K562 (cell line): ENCODE data around the gene CMIP. TPM values are rescaled to one million over a fixed set of nuclear protein-coding genes. Genes with fewer than 3 reads are reported as not detected.
A peak's percentile ranks its signal among the peaks of the same experiment; 100 is the strongest.

Experiments
- CCAR2 ChIP-seq: fragments of 200-400 bp; formaldehyde crosslinking; IDR thresholded peaks from 2 replicates; pipeline ENCODE4 v1.6.1; 2017; ENCODE audit warnings: mild to moderate bottlenecking, low read depth, low read length
- ETS2 ChIP-seq: IDR thresholded peaks from 2 replicates; pipeline ENCODE4 v1.6.1; 2016; ENCODE audit warnings: borderline replicate concordance, missing genetic modification characterization, mild to moderate bottlenecking, moderate library complexity, missing compliant biosample characterization; ENCODE audit not compliant: poor library complexity, severe bottlenecking
- EWSR1 ChIP-seq: fragments of 450-650 bp; IDR thresholded peaks from 2 replicates; pipeline ENCODE4 v1.6.1; 2018; ENCODE audit warnings: borderline replicate concordance, mild to moderate bottlenecking, low read depth, moderate library complexity; ENCODE audit not compliant: partially characterized antibody
- FOXA1 ChIP-seq: fragments of 450-650 bp; IDR thresholded peaks from 2 replicates; pipeline ENCODE4 v1.6.1; 2016; ENCODE audit warnings: mild to moderate bottlenecking, borderline replicate concordance
- IRF2 ChIP-seq: sonication (generic); formaldehyde crosslinking; IDR thresholded peaks from 2 replicates; pipeline ENCODE4 v1.8.1; 2022; ENCODE audit warnings: mild to moderate bottlenecking, missing genetic modification reagents
- NFRKB ChIP-seq: fragments of 450-650 bp; IDR thresholded peaks from 2 replicates; pipeline ENCODE4 v1.6.1; 2016; ENCODE audit warnings: low read depth
- OTX1 ChIP-seq: fragments of 450-650 bp; formaldehyde crosslinking; IDR thresholded peaks from 2 replicates; pipeline ENCODE4 v1.4.0; 2022; ENCODE audit warnings: mild to moderate bottlenecking
- SRSF3 ChIP-seq: fragments of 200-400 bp; formaldehyde crosslinking; IDR thresholded peaks from 2 replicates; pipeline ENCODE4 v1.6.1; 2016; ENCODE audit warnings: mild to moderate bottlenecking, low read length, moderate library complexity; ENCODE audit not compliant: insufficient read depth
- TCF7L2 ChIP-seq: fragments of 150-350 bp; IDR thresholded peaks from 2 replicates; pipeline ENCODE4 v1.6.1; 2016; ENCODE audit warnings: low read depth, mild to moderate bottlenecking, low read length, moderate library complexity
- TRIM28 ChIP-seq: fragments of 450-650 bp; IDR thresholded peaks from 2 replicates; pipeline ENCODE4 v1.6.1; 2017
- ZNF143 ChIP-seq: sonication (generic); formaldehyde crosslinking; IDR thresholded peaks from 2 replicates; pipeline ENCODE4 v1.9.0; 2022; ENCODE audit warnings: mild to moderate bottlenecking, missing genetic modification reagents
- ZNF197 ChIP-seq: fragments of 200-800 bp; sonication (Bioruptor generic); IDR thresholded peaks from 2 replicates; pipeline ENCODE4 v1.6.1; 2016; ENCODE audit warnings: low read depth, missing genetic modification characterization, missing compliant biosample characterization
- polyA plus RNA-seq, 8 experiments: library from polyadenylated mRNA; depleted of rRNA in 4 of 8; stranded (reverse) in 5 of 8; unstranded in 3 of 8; fragments of >200 nt; fragmentation: Nextera tagmentation in 2 of 8; fragmentation: Illumina TruSeq in 1 of 8; extraction: Ambion mirVana in 2 of 8; extraction: Trizol in 1 of 8; gene quantifications; 2 replicates each; pipeline versions ENCODE4 v1.2.1 to v1.2.3, GENCODE V29; 2011 to 2014; ENCODE audit warnings: inconsistent platforms in 1 of 8, missing spikeins in 1 of 8
- total RNA-seq, 7 experiments: library from RNA; depleted of rRNA in 6 of 7; stranded (reverse); fragments of >200 nt in 6 of 7; fragmentation: Illumina TruSeq in 2 of 7; extraction: Trizol in 2 of 7; gene quantifications; 2 replicates each; pipeline versions ENCODE4 v1.2.1 to v1.2.3, GENCODE V29; 2011 to 2021; ENCODE audit warnings: low replicate concordance in 1 of 7
- TF ChIP-seq, protein P1 (sequence below), 2 experiments: fragments of 450-650 bp; IDR thresholded peaks; 2 replicates each; pipeline ENCODE4 v1.6.1; 2018; ENCODE audit warnings: mild to moderate bottlenecking in 2 of 2, low read depth in 1 of 2; ENCODE audit not compliant: partially characterized antibody in 2 of 2
- TF ChIP-seq, protein P2 (sequence below), 2 experiments: fragments of 450-650 bp; IDR thresholded peaks; 2 replicates each; pipeline ENCODE4 v1.6.1; 2016
- TF ChIP-seq, protein P3 (sequence below): fragments of 450-650 bp; formaldehyde crosslinking; IDR thresholded peaks from 2 replicates; pipeline ENCODE4 v1.4.0; 2022; ENCODE audit warnings: missing genetic modification characterization
- TF ChIP-seq, protein P4 (sequence below): fragments of 450-650 bp; formaldehyde crosslinking; IDR thresholded peaks from 2 replicates; pipeline ENCODE4 v1.4.0; 2020; ENCODE audit warnings: mild to moderate bottlenecking, mixed read lengths

CMIP gene
- total and polyA plus RNA-seq, 9 of the 15 experiments (the other 6 are each of a cell fraction or from before 2014, with no cell fraction given) = 0.94 to 82.5 (median 10.3) TPM

DNA sequence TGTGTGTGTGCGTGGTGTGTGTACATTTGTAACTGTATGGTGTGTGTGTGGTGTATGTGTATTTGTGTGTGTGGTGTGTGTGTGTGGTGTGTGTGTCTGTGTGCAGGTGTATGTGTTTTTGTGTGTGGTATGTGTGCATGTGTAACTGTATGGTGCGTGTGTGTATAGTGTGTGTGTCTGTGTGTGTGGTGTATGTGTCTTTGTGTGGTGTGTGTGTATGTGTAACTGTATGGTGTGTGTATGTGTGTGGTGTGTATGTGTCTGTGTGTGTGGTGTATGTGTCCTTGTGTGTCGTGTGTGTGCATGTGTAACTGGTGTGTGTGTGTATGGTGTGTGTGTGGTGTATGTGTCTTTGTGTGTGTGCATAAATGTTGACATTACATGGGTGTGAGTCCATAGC lies 170.8 kb downstream of the CMIP start (continued):
- TF ChIP-seq ETS2 (no peak), EWSR1 (no peak), ZNF197 (CRISPR knock-in tag) (no peak), TCF7L2 (no peak), FOXA1 (no peak), ZNF143 (CRISPR knock-in tag) (0 out of 2 replicates have a peak, but pooled peaks have one; percentile 7), TRIM28 (no peak), SRSF3 (no peak), IRF2 (CRISPR knock-in tag) (peak; percentile 11; the same call in 1 of the 2 replicates), CCAR2 (no peak), OTX1 (CRISPR knock-in tag) (peak; percentile 39; the same call in 1 of the 2 replicates), NFRKB (no peak)
- TF ChIP-seq, protein P1, sequence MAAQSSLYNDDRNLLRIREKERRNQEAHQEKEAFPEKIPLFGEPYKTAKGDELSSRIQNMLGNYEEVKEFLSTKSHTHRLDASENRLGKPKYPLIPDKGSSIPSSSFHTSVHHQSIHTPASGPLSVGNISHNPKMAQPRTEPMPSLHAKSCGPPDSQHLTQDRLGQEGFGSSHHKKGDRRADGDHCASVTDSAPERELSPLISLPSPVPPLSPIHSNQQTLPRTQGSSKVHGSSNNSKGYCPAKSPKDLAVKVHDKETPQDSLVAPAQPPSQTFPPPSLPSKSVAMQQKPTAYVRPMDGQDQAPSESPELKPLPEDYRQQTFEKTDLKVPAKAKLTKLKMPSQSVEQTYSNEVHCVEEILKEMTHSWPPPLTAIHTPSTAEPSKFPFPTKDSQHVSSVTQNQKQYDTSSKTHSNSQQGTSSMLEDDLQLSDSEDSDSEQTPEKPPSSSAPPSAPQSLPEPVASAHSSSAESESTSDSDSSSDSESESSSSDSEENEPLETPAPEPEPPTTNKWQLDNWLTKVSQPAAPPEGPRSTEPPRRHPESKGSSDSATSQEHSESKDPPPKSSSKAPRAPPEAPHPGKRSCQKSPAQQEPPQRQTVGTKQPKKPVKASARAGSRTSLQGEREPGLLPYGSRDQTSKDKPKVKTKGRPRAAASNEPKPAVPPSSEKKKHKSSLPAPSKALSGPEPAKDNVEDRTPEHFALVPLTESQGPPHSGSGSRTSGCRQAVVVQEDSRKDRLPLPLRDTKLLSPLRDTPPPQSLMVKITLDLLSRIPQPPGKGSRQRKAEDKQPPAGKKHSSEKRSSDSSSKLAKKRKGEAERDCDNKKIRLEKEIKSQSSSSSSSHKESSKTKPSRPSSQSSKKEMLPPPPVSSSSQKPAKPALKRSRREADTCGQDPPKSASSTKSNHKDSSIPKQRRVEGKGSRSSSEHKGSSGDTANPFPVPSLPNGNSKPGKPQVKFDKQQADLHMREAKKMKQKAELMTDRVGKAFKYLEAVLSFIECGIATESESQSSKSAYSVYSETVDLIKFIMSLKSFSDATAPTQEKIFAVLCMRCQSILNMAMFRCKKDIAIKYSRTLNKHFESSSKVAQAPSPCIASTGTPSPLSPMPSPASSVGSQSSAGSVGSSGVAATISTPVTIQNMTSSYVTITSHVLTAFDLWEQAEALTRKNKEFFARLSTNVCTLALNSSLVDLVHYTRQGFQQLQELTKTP (IDR thresholded peaks at IDR 0.05; ENCODE audit: low read depth in 1 of 2, partially characterized antibody in 2 of 2) = no peak
- TF ChIP-seq, protein P2, sequence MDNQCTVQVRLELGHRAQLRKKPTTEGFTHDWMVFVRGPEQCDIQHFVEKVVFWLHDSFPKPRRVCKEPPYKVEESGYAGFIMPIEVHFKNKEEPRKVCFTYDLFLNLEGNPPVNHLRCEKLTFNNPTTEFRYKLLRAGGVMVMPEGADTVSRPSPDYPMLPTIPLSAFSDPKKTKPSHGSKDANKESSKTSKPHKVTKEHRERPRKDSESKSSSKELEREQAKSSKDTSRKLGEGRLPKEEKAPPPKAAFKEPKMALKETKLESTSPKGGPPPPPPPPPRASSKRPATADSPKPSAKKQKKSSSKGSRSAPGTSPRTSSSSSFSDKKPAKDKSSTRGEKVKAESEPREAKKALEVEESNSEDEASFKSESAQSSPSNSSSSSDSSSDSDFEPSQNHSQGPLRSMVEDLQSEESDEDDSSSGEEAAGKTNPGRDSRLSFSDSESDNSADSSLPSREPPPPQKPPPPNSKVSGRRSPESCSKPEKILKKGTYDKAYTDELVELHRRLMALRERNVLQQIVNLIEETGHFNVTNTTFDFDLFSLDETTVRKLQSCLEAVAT (IDR thresholded peaks at IDR 0.05) = peak in 1 of 2 experiments; percentile 47; a peak in 1 of 4 replicates
- TF ChIP-seq, protein P3, sequence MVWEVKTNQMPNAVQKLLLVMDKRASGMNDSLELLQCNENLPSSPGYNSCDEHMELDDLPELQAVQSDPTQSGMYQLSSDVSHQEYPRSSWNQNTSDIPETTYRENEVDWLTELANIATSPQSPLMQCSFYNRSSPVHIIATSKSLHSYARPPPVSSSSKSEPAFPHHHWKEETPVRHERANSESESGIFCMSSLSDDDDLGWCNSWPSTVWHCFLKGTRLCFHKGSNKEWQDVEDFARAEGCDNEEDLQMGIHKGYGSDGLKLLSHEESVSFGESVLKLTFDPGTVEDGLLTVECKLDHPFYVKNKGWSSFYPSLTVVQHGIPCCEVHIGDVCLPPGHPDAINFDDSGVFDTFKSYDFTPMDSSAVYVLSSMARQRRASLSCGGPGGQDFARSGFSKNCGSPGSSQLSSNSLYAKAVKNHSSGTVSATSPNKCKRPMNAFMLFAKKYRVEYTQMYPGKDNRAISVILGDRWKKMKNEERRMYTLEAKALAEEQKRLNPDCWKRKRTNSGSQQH (CRISPR knock-in tag) = 0 out of 2 replicates have a peak, but pooled peaks have one; percentile 47
- TF ChIP-seq, protein P4, sequence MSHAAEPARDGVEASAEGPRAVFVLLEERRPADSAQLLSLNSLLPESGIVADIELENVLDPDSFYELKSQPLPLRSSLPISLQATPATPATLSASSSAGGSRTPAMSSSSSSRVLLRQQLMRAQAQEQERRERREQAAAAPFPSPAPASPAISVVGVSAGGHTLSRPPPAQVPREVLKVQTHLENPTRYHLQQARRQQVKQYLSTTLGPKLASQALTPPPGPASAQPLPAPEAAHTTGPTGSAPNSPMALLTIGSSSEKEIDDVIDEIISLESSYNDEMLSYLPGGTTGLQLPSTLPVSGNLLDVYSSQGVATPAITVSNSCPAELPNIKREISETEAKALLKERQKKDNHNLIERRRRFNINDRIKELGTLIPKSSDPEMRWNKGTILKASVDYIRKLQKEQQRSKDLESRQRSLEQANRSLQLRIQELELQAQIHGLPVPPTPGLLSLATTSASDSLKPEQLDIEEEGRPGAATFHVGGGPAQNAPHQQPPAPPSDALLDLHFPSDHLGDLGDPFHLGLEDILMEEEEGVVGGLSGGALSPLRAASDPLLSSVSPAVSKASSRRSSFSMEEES (CRISPR knock-in tag) = no peak
